C4-2B (cell line): Measurements from ENCODE around the gene CYREN.

Experiments
- H3K27ac ChIP-seq: fragments of 450-650 bp; 2 replicates; pipeline ENCODE4 v1.5.1; 2017
- ZFX ChIP-seq: fragments of 450-650 bp; IDR thresholded peaks from 2 replicates; pipeline ENCODE4 v1.6.1; 2017
- TF ChIP-seq, protein P1 (sequence below): fragments of 450-650 bp; conservative IDR thresholded peaks from 2 replicates; pipeline ENCODE4 v1.5.1; 2017; ENCODE audit warnings: mild to moderate bottlenecking

CYREN gene, protein sequence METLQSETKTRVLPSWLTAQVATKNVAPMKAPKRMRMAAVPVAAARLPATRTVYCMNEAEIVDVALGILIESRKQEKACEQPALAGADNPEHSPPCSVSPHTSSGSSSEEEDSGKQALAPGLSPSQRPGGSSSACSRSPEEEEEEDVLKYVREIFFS

DNA sequence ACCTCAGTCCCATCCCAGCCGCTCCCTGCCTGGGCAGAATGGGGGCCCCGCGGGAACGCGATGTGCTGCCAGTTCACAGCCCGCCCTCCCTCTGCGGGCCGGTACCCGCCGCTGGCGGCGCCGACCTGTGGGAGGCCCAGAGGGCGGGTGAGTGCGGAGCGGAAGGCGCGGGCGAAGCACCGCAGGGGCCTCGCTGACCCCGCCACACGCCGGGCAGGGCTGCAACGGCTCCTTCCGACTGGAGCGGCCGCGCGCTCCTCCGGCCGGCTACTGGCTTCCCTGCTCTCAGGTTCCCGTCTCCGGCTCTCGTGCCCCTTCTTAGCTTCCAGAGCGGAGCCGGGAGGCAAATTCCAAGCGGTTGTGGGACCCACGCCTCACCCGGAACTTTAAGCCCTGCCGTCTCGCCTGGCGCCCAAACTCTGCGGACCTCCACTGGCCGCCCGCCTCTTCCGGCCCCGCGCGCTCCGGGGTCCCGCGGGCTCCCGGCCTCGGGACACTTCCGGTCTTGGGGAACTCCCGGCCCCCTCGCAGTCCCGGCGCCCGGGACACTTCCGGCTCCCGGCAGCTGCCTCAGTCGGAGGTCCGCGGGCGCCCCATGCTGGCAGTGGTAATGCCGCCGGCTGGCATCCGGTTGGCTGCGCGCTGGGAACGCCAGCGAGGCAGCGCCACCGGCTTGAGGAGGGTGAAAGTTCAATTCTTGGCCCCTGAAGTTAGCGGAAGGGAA is at the start of gene CYREN:
TSS of gene CYREN (minus strand) at position 434 of the 724 bp plus-strand sequence. CDS start 1,785 bp downstream, outside the sequence.
- peak within 1 kb of the TSS; percentile 97 for H3K27ac ChIP-seq
- TF ChIP-seq ZFX: peak; percentile 94; the same call in 1 of the 2 replicates
- TF ChIP-seq, protein P1, sequence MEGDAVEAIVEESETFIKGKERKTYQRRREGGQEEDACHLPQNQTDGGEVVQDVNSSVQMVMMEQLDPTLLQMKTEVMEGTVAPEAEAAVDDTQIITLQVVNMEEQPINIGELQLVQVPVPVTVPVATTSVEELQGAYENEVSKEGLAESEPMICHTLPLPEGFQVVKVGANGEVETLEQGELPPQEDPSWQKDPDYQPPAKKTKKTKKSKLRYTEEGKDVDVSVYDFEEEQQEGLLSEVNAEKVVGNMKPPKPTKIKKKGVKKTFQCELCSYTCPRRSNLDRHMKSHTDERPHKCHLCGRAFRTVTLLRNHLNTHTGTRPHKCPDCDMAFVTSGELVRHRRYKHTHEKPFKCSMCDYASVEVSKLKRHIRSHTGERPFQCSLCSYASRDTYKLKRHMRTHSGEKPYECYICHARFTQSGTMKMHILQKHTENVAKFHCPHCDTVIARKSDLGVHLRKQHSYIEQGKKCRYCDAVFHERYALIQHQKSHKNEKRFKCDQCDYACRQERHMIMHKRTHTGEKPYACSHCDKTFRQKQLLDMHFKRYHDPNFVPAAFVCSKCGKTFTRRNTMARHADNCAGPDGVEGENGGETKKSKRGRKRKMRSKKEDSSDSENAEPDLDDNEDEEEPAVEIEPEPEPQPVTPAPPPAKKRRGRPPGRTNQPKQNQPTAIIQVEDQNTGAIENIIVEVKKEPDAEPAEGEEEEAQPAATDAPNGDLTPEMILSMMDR: peak; percentile 98

DNA sequence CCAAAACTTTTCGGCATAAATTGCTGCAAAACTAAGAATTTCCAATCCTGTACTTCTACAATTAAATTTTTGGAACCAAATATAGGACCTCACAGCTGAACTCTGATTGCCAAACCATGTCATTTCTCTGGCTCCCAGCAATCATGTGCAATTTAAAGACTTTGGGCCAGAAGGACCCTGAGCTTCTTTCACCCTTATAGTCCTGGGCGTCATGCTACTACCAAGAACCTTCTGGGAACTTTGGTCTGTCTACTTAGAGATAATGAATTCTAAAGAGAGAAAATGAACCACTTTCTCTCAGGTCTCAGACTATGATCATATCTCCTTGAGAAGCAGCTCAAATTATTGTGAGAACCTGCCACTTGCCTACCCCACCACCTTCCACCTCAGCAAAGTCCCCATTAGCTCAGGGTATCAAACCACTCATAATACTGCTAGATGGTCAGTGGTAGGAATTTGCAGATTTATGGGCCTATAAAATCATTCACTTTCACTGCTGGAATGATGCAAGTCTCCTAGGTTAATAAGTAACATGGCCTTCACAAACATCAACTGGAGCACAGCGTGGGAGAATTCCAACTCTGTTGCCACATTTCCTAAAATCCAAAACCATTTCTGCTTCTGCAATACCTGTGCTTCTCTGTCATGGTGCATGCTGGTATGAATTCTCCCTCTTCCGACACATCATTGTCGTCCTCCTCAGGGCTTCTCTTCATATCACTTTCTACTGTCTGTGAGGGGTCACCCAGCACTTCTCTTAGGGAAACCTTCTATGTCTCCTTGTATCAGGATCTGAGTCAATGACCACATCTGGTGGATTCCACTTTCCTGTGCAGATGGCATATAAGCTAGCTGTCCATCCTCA is 47.4 kb upstream of the CYREN start:
- no peak for TF ChIP-seq ZFX
- TF ChIP-seq, protein P1: no peak
- H3K27ac ChIP-seq: no peak overlapping the region

DNA sequence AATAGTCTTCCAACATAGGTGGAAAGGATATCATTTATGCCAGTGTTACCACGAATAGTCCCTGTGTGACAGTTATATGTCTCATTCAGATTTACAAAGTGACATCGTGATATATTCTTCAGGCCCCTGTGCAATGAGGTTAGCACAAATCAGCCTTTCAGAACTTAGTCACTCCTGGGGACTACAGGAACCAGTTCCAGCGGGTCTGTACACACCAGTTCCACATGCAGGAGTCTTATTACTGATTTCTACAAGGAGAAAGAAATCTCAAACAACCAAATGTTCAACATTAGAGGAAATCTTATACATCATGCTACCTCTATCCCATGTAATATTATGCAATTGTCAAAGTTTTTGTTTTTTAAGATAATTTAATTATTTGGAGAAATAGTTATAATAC is 45.2 kb upstream of the CYREN start:
- TF ChIP-seq, protein P1: no peak
- TF ChIP-seq ZFX: no peak
- no peak overlapping the region for H3K27ac ChIP-seq

DNA sequence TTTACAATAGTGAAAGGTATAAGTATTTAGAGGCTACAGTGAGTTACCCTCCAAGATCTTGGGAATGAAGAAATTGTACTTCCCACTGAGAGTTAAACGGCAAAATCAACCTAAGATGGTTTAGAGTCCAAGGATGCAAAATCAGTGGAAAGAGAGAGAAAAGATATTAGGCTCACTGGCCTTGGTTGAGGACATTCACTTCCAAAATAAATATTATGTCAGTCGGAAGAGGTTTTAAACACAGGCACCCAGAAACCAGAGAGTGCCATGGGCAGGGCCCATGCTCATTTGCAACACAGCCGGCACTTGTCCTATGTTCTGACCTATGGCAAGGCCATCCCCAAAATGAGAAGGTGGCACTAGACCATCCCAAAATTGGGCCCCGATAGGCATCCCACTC is 44.7 kb upstream of the CYREN start:
- TF ChIP-seq, protein P1: no peak
- TF ChIP-seq ZFX: no peak
- no peak overlapping the region for H3K27ac ChIP-seq

DNA sequence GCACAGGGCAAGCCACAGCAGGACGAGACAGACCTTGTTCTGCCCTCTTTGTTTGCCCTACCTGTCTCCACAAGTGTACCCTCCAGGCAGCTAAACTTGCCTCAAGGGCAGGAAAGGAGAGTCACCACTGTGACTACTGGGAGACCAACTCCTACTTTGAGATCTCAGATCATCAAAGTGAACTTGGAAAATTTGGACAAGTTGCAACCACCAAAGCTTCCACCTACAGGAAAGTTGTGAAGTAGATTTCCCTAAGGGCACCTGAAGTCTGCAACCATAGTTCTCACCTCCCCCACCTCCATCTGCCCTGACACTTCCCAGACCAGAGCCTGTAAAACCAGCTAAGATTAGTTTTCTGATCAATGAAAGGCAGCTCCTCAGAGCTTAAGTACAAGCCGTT is 43.3 kb upstream of the CYREN start:
- TF ChIP-seq ZFX: no peak
- TF ChIP-seq, protein P1: no peak
- no peak overlapping the region for H3K27ac ChIP-seq

DNA sequence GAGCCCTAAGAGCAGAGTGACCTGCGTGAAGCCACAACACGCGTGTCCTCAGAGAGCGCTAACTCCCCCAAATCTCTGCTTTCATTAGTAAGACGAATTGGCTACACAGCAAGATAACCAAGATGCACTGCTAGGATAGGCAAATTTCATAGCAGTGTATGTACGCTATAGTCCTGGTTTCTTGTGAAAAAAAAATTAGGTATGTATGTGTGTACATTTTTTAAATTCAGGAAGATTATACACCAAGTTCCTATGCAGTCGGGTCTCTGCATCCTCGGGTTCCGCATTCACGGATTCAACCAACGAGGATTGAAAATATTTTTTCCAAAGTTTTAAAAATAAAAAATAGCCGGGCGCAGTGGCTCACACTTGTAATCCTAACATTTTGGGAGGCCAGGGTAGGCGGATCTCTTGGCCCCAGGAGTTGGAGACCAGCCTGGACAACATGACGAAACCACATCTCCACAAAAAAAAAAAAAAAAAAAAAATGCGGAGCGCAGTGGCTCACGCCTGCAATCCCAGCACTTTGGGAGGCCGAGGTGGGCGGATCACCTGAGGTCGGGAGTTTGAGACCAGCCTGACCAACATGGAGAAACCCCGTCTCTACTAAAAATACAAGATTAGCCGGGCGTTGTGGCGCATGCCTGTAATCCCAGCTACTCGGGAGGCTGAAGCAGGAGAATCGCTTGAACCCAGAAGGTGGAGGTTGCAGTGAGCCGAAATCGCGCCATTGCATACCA is 41.6 kb upstream of the CYREN start:
- H3K27ac ChIP-seq: peak overlapping the region; percentile 72

DNA sequence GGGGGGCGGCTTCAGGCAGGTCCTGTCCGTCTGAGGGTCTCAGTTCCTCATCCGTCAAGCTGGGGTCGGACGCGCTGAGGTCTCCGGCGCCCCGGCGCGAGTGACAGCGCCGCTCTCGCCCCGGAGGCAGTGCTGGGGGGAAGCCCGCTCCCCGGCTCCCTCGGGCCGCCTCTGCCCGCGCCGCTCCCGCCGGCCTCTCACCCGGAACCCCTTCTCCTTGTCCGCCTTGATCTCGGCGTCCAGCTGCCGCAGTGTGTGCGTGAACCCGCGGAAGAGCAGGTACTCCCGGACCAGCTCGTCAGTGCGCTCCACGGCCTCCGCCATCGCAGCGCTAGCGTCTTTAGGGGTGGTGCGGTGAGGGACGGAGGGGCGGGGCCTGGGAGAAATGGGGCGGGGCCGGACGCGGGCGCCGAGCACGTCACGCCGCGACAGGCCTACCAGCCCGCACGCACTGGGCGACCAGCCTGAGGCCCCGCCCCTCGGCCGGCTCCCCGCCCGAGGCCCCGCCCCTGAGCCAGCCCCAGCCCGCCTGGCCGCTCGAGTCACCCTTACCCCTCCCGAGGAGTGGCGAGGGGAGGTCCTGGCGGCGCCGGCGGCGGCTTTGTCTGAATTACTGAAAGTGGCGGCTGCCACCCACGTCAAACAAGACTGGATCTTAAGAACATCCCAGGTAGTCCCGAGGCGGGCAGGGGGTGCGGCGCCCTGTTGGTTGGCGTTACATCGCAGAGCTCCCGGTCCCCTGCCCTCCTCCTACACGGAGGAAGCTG is 40.9 kb upstream of the CYREN start, which contains the start of gene WDR91:
TSS of gene WDR91 (minus strand) at position 348 of the 767 bp plus-strand sequence. CDS start at position 324, 24 bp downstream.
- no peak for TF ChIP-seq ZFX
- TF ChIP-seq, protein P1: peak; percentile 24; the same call in 1 of the 2 replicates
- peak within 1 kb of the TSS; percentile 72 for H3K27ac ChIP-seq
